HG03060 (cell line): Measurements from ENCODE around the gene HBE1.

Experiments used
- ATAC-seq: cut with Tn5 transposase; IDR thresholded peaks from one replicate; pipeline ENCODE4 v1.9.1; 2021; ENCODE audit warnings: low read depth, moderate number of reproducible peaks; ENCODE audit not compliant: unreplicated experiment

Gene HBE1

DNA sequence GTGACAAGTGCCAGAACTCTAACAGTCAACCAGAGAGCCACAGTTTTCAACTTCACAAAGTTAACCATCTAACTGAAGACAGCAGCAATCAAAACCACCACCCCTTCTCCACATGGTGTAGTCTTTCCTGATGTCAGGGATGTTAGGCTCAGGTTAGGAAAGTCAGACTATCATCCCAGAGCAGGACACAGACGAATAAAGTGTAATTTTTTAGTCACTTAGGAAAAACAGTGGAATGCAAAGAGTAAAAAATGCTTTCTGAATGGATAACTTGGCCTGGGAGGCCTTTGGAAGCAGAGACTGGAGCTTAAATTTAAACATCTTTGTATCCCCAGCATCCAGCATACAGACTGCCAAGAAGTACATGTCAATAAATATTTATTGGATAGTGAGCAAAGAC lies 16.6 kb upstream of the HBE1 start:
- ATAC-seq, result no peak

DNA sequence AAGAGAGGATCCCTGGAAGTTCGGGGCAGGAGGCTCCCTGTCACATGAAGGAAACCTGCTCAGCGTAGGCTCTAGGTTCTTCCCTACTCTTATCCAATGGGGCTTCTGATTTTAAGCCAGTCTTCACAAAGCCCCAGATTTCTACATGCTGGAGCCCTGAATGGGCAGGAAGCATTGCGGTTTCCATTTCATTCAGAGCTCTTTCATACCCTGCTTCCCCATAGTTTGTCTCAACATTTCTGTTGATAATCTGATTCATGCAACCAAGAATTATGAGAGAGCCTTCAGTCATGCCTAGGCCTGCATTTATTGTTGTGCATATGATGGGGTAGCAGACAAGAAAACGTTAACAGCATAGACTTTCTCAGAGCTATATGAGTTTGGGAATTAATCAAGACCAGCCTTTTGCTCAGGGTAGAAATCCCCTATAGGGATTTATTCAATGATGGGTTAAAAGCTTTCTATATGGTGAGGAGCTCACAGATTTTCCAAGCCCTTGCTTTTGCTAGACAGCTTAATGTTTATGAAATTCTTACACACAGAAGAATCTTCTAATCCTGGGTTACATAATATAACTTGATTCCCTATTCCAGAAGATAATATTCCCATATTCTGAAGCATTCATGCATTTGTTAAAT lies 16.1 kb upstream of the HBE1 start:
- no peak for ATAC-seq

DNA sequence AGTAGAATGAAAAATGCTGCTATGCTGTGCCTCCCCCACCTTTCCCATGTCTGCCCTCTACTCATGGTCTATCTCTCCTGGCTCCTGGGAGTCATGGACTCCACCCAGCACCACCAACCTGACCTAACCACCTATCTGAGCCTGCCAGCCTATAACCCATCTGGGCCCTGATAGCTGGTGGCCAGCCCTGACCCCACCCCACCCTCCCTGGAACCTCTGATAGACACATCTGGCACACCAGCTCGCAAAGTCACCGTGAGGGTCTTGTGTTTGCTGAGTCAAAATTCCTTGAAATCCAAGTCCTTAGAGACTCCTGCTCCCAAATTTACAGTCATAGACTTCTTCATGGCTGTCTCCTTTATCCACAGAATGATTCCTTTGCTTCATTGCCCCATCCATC lies 14.9 kb upstream of the HBE1 start:
- no peak for ATAC-seq

DNA sequence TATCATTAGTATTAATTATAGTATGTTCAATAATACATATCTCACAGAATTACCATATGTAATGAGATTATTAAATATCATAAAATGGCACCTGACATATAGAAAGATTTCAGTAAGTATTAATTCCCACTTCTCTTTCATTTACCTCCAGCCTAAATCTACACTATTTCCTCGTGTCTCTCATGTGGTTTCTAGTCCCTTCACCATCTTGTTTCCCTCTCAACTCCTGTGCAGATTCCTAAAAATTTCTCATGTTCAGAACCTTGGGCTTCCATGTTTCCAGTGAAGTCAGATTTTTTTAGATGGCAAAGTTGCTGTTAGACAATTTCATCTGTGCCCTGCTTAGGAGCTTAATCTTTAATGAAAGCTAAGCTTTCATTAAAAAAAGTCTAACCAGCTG lies 14.1 kb upstream of the HBE1 start:
- ATAC-seq, result no peak

DNA sequence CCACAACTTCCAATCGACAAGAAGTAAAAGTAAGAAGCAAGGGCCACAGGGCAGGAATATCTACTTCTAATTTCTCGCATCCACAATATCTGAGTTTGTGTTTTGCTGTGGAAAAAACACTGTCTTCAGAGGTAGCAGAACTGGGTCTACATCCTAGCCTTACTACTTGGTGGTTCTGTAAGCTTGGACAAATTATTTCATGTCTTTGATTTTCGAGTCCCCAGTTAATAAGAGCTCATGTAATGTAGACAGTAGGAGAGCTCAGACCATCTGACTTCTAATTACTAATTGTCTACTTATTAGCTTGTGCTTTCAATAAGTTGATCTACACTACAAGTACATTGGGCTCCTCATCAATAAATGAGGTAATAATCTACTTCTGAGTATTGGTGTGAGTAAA lies 13.3 kb upstream of the HBE1 start:
- no peak for ATAC-seq

DNA sequence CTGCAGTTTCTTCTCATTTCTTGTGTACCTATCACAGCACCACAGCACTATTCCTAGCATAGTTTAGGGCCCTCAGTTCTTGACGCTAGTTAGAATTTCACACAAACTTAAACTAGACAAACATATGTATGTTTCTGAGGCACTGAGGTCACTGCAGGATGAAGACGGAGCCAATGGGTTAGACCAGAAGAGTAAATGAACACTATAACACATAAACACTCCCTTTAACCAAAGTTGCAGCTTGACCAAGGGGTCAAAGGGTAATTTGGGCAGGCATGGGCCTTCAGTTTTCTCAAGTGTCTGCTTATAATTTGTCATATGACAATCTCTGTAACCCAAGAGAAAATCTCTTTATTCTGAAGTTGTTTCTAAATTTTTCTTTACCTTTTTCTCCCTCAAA lies 12.9 kb upstream of the HBE1 start:
- ATAC-seq, result no peak

DNA sequence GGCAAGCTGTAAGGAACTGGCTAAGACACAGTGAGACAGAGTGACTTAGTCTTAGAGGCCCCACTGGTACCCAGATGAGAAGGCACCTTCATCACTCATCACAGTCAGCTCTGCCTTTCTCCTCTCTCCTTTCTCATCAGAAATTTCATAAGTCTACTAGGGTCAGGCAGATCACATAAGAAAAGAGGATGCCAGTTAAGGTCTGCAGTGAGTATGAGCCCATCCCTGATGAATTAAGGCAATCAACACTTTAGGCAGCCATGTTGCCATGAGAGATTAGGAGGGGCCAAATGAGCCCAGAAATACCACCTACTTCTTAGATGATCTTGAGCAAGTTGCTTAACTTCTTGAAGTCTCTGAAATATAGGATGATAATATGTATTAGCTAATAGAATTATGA lies 11.9 kb upstream of the HBE1 start:
- no peak for ATAC-seq

DNA sequence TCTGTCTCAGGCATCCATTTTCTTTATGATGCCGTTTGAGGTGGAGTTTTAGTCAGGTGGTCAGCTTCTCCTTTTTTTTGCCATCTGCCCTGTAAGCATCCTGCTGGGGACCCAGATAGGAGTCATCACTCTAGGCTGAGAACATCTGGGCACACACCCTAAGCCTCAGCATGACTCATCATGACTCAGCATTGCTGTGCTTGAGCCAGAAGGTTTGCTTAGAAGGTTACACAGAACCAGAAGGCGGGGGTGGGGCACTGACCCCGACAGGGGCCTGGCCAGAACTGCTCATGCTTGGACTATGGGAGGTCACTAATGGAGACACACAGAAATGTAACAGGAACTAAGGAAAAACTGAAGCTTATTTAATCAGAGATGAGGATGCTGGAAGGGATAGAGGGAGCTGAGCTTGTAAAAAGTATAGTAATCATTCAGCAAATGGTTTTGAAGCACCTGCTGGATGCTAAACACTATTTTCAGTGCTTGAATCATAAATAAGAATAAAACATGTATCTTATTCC lies 10.9 kb upstream of the HBE1 start:
- peak; percentile 93 for ATAC-seq

DNA sequence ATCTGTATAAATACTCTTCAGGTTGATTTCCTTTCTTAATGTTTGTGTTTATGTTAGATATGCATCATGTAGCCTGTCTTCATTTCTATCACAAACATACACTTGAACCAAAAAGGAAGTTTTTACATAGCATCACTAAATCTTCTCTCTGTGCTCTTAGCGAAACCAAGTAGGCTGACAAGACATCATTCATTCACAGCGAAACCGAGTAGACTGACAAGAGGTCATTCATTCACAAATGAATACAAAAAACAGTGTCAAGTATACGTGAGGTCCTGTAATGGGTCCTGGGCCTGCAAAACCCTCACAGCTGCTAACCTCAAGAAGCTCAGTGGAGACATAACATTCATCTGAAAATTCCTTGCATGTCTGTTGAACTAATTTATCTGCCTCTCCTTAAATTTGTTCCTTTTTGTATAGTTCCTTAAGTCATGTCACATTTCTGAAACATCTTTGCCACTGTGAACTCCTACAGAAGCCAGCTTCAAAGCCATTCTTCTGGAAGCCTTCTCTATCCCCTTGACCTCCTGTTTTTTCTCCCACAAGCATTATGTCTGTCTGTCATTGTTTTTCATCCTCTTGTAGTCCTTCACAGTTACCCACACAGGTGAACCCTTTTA lies 9.8 kb upstream of the HBE1 start:
- ATAC-seq, result no peak

DNA sequence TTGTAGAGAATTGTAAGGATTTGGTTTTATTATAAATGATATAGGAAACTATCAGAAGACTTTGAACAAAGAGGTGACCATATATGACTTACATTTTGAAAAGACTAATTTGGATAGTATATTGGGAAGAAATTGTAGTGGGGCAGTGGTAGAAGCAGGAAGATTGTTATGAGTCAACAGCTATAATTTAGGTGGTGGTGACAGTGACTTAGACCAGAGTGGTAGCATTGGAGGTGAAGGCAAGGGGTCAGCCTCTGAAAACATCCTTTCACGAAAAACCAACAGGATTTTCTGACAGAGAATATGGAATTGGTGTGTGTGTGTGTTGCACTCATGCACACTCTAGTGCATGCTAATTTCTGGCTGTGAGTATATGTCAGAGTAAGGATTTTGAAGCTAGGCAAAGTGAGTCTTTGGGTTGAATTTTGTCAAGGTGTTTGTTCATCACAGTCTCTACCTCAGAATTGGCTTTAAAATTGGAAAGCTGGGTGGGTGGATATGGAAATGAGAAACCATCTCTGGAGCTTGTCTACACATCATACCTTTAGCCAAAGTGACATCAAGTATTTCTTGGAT lies 8.2 kb upstream of the HBE1 start:
- peak; percentile 42 for ATAC-seq

DNA sequence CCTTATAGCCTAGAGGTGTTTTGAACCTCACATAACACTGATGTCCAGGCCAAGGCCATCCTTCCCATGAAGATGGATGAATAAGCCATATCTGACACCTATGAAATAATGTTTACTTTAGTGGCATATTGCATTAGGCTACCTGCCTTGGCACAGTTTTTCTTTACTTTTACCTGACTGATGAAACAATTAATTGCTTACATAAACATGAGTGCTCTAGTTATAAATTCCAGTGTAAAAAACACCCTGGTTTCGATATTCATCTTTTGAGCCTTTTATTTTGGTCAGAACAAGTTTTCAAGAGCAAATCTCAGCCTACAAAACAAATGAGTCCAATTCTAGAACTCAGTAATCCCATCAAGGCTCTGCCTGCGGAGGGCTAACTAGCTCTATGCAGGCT lies 7.0 kb upstream of the HBE1 start:
- no peak for ATAC-seq

DNA sequence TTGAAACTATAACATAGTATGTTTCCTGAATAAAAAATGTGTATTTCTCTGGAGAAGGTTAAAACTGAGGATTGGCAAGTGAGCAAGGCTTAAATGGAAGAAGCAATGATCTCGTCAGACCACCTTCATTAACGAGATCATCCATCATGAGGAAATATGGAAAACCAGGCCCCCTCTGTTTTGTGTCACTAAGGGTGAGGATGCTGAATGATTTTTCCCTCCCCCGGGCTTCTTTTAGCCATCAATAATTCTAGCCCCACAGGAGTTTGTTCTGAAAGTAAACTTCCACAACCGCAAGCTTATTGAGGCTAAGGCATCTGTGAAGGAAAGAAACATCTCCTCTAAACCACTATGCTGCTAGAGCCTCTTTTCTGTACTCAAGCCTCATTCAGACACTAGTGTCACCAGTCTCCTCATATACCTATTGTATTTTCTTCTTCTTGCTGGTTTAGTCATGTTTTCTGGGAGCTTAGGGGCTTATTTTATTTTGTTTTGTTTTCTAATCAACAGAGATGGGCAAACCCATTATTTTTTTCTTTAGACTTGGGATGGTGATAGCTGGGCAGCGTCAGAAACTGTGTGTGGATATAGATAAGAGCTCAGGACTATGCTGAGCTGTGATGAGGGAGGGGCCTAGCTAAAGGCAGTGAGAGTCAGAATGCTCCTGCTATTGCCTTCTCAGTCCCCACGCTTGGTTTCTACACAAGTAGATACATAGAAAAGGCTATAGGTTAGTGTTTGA lies 5.8 kb upstream of the HBE1 start:
- no peak for ATAC-seq

DNA sequence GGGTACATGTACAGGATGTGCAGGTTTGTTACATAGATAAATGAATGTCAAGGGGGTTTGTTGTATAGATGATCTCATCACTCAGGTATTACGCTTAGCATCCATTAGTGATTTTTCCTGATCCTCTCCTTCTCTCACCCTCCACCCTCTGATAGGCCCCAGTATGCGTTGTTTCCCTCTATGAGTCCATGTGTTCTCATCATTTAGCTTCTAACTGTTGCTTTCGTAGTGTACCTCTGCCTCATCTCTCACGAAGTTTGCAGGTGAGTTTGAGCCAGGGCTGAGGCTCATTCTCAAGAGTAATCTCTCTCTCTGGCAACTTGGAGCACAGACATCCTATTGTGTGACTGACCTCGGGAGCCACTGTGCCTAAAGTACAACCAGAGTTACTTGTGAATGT lies 4.7 kb upstream of the HBE1 start:
- no peak for ATAC-seq

DNA sequence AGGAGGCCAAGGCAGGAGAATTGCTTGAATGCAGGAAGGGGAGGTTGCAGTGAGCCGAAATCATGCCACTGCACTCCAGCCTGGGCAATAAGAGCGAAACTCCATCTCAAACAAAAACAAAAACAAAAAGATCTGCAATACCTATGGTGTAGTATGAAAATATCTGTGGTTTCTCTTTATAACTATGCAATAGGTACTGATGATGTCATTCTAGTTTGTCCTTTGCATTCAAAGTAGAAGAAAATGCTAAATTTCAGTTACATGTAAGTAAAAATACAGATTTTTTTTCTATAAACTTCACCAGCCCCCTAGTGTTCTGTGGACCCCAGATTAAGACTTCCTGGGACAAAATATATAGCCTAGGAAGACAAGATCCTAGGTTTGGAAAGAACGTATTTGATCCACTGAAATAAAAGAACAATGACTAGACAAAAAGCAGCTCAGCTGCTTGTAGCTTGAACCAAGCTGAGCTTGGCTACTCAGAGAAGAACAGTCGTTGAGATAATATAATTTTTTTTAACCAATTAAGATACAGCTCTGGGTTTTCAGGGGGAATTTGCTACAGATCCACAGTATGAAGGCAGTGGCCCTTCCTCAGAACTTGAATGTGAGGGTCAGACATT lies 2.8 kb upstream of the HBE1 start:
- no peak for ATAC-seq

DNA sequence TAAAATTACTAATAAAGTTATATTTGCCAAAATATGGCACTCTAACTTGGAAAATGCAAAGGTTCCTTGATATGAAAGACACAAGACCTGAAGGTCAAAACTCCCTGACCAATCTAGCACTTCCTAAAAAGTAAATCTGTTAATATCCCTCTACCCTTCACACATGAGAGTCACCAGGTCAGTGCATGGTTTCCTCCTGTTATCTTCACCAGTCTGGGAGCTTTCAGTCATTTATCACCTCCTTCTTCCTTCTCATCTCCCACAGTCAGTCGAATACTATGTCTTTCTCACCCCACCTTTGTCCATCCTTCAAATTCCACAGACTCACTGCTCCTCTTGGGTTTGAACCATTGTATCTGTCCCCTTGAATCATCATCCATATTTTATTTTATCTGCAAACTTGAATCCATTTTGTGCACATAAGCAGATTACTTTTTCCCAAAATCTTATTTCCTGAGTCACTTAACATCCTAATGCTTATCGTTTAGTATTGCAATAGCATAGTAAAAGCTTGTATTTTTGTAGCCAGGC lies 2.6 kb downstream of the HBE1 start:
- ATAC-seq, result no peak

DNA sequence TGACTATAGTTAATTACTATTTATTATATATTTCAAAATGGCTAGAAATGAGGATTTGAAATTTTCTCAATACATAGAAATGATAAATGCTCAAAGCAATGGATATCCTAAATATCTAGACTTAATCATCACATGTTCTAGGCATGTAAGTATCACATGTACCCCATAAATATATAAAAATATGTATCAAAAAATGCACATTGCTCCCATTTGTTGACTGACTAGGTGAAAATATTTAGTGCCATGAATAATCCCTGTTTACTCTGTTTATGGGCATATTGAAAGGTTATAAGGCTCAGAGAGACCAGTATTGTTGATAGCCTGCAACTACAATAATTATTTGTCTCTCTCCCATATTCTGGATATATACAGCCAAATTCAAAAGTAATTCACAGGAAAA lies 3.1 kb downstream of the HBE1 start:
- ATAC-seq, result no peak

DNA sequence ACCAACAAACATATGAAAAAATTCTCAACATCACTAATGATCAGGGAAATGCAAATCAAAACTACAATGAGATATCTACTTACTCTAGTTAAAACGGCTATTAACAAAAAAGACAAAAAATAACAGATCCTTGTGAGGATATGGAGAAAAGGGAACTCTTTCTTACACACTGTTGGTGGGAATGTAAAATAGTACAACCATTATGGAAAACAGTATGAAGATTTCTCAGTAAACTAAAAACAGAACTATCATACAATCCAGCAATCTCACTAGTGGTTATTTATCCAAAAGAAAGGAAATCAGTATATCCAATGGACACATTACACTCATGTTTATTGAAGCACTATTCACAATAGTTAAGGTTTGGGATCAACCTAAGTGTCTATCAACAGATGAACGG lies 3.9 kb downstream of the HBE1 start:
- no peak for ATAC-seq

DNA sequence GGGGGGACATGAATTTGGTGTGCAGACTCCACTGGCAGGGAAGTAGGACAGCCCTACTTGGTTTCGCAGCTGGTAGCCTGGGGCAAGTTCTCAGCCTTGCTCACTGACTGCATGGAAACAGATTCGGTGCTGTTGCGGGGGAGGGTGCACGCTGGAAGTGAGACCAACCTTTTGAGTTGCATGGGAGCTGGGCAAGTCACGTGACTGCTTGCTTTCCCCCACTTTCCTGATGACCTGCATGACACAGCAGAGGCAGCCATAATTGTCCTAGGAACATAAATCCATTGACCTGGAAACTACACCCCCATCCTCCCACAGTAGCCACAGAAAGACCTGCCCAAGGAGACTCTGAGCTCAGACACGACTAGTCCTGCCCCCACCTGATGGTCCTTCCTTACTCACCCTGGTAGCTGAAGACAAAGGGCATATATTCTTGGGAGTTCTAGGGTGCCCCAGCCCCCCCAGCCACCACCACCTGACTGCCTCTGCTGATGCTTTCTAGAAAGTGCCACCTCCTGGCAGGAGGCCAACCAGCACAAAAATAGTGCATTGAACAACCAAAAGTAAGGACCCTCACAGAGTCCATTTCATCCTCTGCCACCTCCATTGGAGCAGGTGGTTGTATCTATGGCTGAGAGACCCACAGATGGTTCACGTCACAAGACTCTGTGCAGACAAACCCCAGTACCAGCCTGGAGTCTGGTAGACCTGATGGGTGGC lies 11.0 kb downstream of the HBE1 start:
- ATAC-seq, result no peak

DNA sequence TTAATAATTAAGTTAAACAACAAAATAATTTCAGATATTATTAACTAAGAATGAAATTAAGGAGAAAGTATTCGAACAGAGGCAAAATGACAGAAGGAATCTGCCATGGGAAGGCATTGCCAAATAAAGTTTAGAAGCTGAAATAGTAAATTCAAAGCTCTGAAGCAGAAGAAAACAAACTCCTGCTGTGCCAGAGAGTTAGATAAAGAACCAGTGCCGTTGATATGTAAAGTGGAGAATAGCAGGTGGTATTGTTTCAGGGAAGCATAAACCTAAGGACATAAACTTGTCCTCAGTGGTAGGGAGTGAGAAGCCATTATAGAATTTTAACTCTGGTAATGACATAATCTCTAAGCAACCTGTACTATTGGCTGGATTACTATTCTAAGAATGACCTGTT lies 12.4 kb downstream of the HBE1 start:
- no peak for ATAC-seq
